ENCODE data around the gene ZNF649.

DNA sequence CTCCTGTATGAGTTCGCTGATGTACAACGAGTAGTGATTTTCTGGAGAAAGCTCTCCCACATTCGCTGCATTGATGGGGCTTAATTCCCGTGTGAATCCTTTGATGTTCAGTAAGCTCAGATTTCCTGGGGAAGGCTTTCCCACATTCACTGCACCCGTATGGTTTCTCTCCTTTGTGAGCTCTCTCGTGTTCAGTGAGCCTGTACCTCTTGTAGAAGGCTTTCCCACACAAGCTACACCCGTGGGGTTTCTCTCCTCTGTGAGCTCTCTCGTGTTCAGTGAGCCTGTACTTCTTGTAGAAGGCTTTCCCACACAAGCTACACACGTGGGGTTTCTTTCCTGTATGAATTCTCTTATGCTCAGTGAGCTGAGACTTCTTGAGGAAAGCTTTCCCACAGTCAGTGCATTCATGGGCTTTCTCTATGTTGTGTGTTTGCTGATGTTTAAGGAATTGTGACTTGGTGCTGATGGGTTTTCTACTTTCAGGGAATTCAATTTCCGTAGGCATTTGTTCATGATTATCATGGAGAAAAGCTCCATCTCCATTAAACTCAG, 13.5 kb downstream of the ZNF649 start:
- TF ChIP-seq CTCF (IDR thresholded peaks at IDR 0.05 in 8 of 11, conservative IDR thresholded peaks at IDR 0.05 in 3 of 11) (no peak), POLR2AphosphoS5 (IDR thresholded peaks at IDR 0.05) (no peak), POLR2A (IDR thresholded peaks at IDR 0.05) (no peak)
